ENCODE data around the gene CEP72. TPM values are rescaled to one million over a fixed set of nuclear protein-coding genes. Genes with fewer than 3 reads are reported as not detected.

Gene CEP72
- total RNA-seq, 6 experiments from 2014 or later = 2.9 to 5.0 (median 4.0) TPM

GRCh38 chr5:668283-668995 lies 56.3 kb downstream of the CEP72 start:
- no peak overlapping the region for H3K27ac Mint-ChIP-seq
- no peak for DNase-seq
- no peaks in the 10 kb centered on the region for H3K9me3 Mint-ChIP-seq
- TF ChIP-seq, protein P1, sequence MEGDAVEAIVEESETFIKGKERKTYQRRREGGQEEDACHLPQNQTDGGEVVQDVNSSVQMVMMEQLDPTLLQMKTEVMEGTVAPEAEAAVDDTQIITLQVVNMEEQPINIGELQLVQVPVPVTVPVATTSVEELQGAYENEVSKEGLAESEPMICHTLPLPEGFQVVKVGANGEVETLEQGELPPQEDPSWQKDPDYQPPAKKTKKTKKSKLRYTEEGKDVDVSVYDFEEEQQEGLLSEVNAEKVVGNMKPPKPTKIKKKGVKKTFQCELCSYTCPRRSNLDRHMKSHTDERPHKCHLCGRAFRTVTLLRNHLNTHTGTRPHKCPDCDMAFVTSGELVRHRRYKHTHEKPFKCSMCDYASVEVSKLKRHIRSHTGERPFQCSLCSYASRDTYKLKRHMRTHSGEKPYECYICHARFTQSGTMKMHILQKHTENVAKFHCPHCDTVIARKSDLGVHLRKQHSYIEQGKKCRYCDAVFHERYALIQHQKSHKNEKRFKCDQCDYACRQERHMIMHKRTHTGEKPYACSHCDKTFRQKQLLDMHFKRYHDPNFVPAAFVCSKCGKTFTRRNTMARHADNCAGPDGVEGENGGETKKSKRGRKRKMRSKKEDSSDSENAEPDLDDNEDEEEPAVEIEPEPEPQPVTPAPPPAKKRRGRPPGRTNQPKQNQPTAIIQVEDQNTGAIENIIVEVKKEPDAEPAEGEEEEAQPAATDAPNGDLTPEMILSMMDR (IDR thresholded peaks at IDR 0.05) = no peak
- peaks cover 9% of the 10 kb centered on the region for H3K4me1 Mint-ChIP-seq (ENCODE audit: low read depth)
- H3K36me3 Mint-ChIP-seq (ENCODE audit: low read depth) = peaks cover 5% of the 10 kb centered on the region; the same call in 1 of the 2 replicates
- no peak overlapping the region for H3K4me3 Mint-ChIP-seq
- H3K27me3 Mint-ChIP-seq (ENCODE audit: insufficient read depth) = peaks cover 3% of the 10 kb centered on the region; the same call in 1 of the 2 replicates

DNA sequence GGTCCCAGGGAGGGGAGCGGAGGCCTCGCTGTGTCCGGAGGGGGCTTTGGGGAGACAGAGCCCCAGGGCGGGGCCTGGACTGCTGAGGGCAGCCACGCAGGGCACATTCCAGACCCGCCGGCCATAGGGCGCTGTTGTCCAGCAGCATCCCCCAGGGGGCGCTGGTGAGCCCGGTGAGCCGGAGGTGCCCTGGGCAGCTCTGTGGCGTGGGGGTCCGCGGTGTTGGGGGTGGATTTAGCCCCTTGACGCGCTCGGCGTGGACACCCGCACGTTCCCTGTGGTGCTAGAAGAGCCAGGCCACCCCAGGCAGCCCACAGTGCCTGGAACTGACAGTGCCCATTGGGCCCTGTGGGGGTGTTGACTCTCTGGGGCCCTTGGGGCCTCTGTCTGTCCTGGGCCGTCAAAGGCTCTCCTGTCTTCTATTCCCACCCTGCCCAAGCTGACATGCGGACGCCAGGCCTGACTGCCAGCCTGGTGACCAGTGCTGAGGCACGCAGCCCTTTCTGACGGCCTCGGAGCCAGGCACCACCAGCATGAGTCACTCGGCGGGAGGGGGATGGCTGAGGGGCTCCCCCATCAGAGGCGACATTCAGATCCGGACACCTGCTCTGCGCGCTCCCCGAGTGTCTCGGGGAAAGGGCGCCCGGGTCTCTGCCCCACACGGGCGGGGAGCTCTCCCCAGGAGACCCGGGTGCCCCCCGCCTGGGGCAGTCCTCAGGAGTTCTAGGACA lies 57.1 kb downstream of the CEP72 start:
- DNase-seq = no peak
- H3K4me1 Mint-ChIP-seq (ENCODE audit: low read depth) = peaks cover 9% of the 10 kb centered on the region
- TF ChIP-seq, protein P1 (IDR thresholded peaks at IDR 0.05) = peak; percentile 86
- peaks cover 5% of the 10 kb centered on the region; the same call in 1 of the 2 replicates for H3K36me3 Mint-ChIP-seq (ENCODE audit: low read depth)
- peaks cover 3% of the 10 kb centered on the region for H3K27me3 Mint-ChIP-seq (ENCODE audit: insufficient read depth)
- no peak overlapping the region for H3K4me3 Mint-ChIP-seq
- H3K27ac Mint-ChIP-seq = no peak overlapping the region
- no peaks in the 10 kb centered on the region for H3K9me3 Mint-ChIP-seq

- Mint-ChIP-seq H3K27ac (no peak overlapping the region), H3K4me1 (ENCODE audit: low read depth) (peaks cover 9% of the 10 kb centered on the region), H3K36me3 (ENCODE audit: low read depth) (peaks cover 5% of the 10 kb centered on the region; the same call in 1 of the 2 replicates), H3K9me3 (no peaks in the 10 kb centered on the region), H3K4me3 (no peak overlapping the region), H3K27me3 (ENCODE audit: insufficient read depth) (peaks cover 3% of the 10 kb centered on the region)
- TF ChIP-seq, protein P1 (IDR thresholded peaks at IDR 0.05) = no peak
- no peak for DNase-seq
Observed at GRCh38 chr5:669842-670395, 57.8 kb downstream of the CEP72 start.

DNA sequence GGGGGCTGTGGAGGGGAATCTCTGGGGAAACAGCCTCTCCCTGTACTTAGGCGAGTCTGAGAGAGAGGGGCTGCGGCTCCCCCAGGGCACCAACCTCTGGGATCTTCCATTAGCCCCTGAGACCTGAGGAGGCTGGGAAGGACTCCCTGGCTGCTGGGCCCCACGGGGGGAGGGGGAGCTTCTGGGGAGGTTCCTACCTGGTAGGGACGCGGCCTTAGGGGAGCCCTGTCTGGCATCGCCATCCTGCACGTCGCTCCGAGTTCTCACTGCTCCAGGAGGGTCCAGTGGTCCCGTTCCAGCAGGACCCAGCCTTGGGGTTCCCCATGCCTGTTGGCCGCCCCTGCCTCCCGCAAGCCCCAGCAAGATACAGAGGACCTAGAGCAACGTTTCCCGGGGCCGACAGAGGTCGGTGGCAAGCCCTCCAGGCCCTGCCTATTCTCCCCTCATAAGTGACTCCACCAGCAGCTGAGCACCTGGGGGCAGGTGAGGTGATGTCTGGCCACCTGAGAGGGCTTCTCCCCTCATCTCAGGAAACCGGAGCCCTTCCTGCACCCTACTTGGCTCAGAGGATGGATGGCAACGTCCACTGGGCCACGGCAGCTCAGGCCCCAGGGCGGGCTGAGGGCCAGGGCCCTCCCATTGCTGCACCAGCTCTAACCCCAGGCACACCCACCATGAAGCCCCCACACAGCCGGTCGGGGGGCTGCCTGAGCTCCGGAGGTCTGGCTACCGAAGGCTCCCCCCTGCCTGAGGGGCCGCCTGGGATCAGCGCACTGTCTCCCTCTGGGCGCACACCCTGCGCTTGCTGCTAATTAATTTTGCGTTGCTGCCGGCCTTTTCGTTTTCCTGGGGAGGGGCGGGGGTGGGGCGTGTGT lies 58.5 kb downstream of the CEP72 start:
- peaks cover 5% of the 10 kb centered on the region; the same call in 1 of the 2 replicates for H3K36me3 Mint-ChIP-seq (ENCODE audit: low read depth)

More for the DNA sequence above, 58.5 kb downstream of the CEP72 start:
- Mint-ChIP-seq H3K4me1 (ENCODE audit: low read depth) (peaks cover 9% of the 10 kb centered on the region), H3K4me3 (no peak overlapping the region), H3K9me3 (no peaks in the 10 kb centered on the region), H3K27me3 (ENCODE audit: insufficient read depth) (peaks cover 3% of the 10 kb centered on the region), H3K27ac (no peak overlapping the region)
- TF ChIP-seq, protein P1 (IDR thresholded peaks at IDR 0.05) = no peak
- no peak for DNase-seq

Data from HFFc6 (cell line).